SW 1271 (cell line): ENCODE results near the gene DDX4.

Experiments used
- DNase-seq, 2 experiments: peaks; one replicate each; lab custom pipeline; 2025; lab: John Stamatoyannopoulos, UW

The DDX4 gene

GRCh38 chr5:55821731-55822512 is 84.1 kb downstream of the DDX4 start:
- no peak for DNase-seq

DNA sequence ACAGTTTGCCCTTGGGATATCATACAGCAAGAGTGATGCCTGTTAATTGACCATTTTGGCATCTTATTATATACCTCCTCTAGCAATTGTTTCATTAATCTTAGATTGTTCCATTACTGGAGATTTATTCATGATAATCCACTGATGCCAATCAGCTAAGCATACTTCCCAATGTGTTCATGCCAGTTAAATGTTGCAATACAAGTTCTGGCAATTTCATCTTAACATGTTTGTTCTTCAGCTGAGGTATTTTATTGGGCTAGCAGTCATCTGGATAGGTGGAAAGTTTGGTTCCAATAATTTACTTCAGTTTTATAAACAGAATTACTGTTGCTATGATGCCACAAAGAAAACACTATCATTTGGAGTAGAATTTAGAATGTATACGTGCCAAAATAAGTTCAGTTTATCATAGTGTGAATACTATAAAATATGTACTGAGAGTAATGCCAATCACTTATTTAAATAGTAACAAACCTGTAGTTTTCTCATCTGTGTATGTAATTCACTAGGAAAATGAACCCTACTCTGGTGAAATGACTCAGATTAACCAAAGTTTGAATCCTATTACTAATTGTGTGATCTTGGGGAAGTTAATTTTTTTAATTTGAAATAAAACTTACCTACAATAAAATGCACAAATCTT is 85.4 kb downstream of the DDX4 start:
- DNase-seq = no peak

DNA sequence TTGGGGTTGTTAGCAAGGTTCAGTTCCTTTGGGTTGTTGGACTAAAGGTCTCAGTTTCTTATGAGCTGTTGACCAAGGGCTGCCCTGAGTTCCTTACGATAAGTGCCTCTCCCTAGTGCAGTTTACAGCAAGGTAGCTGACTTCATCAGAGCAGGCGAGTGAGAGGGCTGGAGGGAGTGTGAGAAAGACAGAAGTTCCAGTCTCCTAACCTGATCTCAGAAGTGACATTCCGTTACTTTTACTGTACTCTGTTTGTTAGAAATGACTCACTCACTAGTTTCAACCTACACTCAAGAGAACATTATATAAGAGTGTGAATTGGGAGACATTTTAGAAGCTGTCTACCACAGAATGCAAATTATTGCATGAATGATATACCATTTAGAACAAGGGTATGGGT is 92.1 kb downstream of the DDX4 start:
- DNase-seq = no peak

GRCh38 chr5:55832446-55832845 is 94.6 kb downstream of the DDX4 start:
- no peak for DNase-seq

DNA sequence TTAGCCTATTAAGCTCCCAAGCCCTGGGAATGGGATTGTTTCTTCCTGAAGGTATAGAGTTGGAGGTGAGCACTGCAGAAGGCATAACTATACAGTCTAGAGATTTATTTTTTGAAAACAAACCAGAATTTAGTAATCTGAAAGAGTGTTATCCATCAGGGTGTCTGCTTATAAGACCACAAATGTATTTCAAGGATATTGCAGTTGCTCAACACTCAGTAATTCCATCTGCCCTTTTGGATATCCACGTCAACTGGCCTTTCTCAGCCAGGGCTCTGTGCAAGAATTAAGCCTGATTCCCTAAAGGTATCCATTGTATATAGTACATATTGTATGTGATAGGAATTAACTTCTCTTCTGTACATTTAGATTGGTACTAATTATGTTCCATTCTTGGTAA is 98.3 kb downstream of the DDX4 start:
- DNase-seq = no peak

- DNase-seq = no peak
These were observed 104.1 kb downstream of the DDX4 start for GRCh38 chr5:55841976-55842375.

DNA sequence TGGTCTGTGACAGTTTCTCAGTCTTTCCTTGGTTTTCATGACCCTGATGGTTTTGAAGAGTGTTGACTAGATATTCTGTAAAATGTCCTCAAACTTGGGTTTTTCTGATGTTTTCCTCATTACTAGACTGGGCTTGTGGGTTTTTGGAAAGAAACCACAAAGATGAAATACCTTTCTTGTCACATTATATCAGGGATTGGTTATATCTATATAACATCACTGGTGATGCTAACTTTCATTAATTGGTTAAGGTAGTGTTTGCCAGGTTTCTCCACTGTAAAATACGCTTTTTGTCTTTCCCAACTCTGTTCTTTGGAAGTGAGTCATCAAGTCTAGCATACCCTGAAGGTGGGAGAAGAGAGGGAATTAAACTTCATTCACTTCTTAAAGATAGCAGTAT is 110.0 kb downstream of the DDX4 start:
- DNase-seq = no peak

- no peak for DNase-seq
These were observed 110.9 kb downstream of the DDX4 start for GRCh38 chr5:55848783-55849182.

DNA sequence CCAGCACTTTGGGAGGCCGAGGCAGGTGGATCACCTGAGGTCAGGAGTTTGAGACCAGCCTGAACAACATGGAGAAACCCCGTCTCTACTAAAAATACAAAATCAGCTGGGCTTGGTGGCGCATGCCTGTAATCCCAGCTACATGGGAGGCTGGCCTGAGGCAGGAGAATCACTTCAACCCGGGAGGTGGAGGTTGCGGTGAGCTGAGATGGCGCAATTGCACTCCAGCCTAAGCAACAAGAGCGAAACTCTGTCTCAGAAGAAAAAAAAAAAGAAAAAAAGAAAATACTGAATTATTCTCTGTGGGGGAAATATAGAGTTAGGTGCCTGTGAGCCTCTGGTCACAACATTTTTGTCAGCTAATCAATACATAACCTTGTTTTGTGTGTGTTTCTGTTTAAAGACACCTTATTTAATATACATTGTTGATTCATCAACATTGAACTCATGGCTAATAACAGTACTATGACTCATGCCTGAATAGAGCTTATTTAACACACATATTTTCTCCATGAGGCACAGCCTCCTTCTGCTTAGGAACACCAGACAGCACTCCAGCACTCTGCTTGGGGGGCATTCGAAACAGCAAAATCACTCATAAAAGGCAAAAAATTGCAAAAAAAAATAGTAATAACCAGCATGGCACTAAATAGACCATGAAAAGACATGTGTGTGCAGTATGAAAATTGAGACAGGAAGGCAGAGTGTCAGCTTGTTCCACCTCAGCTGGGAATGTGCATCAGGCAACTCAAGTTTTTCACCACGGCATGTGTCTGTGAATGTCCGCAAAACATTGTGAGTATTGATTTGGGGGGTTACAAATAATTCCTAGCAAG is 113.2 kb downstream of the DDX4 start, which contains the start of gene IL31RA:
TSS of gene IL31RA (plus strand) at position 519 of the 836 bp plus-strand sequence. CDS start at position 733, 214 bp downstream.
- peak; percentile 68 to 93 for DNase-seq

DNA sequence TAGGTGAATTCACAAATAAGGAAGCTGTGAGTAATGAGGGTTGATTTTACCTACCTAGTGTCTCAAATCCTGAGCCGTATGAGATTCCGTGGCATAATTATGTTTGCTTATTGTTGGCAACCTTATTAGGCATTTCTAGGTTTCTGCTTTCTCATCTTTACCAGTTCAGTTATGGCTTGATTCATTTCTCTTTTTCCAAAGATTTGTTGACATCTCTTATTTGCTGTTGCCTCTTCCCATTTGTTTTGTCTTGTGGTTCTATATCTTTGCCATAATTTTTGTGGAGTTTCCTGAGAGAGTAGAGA is 113.8 kb downstream of the DDX4 start:
- DNase-seq = peak in 1 of 2 experiments; percentile 77

DNA sequence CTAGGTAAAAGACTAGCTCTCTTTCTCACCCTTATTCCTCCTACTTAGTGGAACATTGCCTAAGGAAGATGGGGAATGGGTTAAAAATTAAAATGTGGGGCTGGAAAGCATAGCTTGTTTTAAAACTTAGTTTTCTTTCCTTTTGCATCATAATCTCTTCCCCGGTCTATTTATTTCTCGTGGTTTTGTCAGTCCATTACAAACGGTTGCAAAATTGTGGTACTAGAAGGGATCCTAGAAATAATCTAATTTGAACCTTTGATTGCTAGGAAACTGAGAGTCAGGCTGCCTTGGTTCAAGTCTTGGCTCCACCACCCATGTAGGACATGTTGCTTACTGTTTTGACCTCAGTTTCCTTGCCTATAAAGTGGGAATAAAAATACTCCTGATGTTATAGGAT is 114.6 kb downstream of the DDX4 start:
- no peak for DNase-seq

GRCh38 chr5:55853041-55853670 is 115.3 kb downstream of the DDX4 start:
- peak in 1 of 2 experiments; percentile 43 for DNase-seq

- DNase-seq = no peak
These were observed 116.0 kb downstream of the DDX4 start for GRCh38 chr5:55853818-55854217.

- no peak for DNase-seq
These were observed 117.6 kb downstream of the DDX4 start for GRCh38 chr5:55855509-55855908.

- no peak for DNase-seq
These were observed 118.8 kb downstream of the DDX4 start for GRCh38 chr5:55856516-55857246.

DNA sequence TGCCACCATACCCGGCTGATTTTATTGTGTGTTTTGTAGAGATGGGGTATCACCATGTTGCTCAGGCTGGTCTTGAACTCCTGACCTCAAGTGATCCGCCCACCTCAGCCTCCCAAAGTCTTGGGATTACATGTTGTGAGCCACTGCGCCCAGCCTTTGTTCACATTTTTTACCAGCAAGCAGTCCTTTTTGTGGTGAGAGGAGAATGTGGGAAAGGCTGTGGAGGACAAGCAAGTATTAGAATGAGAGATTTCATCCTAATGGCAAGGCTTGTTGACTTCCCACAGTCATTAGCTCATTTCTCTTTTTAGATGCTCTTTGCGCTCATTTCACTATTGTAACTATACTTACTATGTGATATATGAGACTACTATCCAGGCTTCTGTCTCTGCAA is 119.4 kb downstream of the DDX4 start:
- DNase-seq = no peak

- DNase-seq = no peak
These were observed 120.2 kb downstream of the DDX4 start for GRCh38 chr5:55858104-55858503.

- no peak for DNase-seq
These were observed 122.4 kb downstream of the DDX4 start for GRCh38 chr5:55860288-55860687.

DNA sequence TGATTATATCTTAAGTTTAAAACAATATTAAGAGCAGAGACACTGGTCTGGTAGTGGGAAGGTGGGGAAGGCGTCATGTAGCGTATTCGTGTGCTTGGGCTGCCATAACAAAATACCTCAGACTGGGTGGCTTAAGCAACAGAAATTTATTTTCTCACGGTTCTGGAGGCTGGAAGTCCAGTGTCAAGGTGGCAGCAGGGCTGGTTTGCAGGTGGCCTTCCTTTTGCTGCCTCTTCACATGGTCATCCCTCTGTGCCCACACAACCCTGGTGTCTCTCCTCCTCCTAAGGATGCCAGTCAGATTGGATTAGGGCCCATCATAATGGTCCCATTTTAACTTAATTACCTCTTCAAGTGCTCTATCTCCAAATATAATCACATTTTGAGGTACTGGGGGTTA is 122.8 kb downstream of the DDX4 start:
- no peak for DNase-seq

- DNase-seq = no peak
These were observed 127.0 kb downstream of the DDX4 start for GRCh38 chr5:55864606-55865541.

- no peak for DNase-seq
These were observed 128.0 kb downstream of the DDX4 start for GRCh38 chr5:55865831-55866230.
